Measurements from ENCODE around the gene RBM7.

GRCh38 chr11:114362326-114362725, 38.1 kb upstream of the RBM7 start:
- TF ChIP-seq, protein P1, sequence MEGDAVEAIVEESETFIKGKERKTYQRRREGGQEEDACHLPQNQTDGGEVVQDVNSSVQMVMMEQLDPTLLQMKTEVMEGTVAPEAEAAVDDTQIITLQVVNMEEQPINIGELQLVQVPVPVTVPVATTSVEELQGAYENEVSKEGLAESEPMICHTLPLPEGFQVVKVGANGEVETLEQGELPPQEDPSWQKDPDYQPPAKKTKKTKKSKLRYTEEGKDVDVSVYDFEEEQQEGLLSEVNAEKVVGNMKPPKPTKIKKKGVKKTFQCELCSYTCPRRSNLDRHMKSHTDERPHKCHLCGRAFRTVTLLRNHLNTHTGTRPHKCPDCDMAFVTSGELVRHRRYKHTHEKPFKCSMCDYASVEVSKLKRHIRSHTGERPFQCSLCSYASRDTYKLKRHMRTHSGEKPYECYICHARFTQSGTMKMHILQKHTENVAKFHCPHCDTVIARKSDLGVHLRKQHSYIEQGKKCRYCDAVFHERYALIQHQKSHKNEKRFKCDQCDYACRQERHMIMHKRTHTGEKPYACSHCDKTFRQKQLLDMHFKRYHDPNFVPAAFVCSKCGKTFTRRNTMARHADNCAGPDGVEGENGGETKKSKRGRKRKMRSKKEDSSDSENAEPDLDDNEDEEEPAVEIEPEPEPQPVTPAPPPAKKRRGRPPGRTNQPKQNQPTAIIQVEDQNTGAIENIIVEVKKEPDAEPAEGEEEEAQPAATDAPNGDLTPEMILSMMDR (IDR thresholded peaks at IDR 0.05), result no peak
- TF ChIP-seq POLR2A (IDR thresholded peaks at IDR 0.05) (no peak), EP300 (IDR thresholded peaks at IDR 0.05) (no peak)
